ENCODE measurements around the gene ANKRD13A. TPM values are rescaled to one million over a fixed set of nuclear protein-coding genes. Genes with fewer than 3 reads are reported as not detected.

ANKRD13A gene
- total and polyA plus RNA-seq, 2 of the 13 experiments (the other 11 are each of a cell fraction or from before 2014, with no cell fraction given) = 34.1 to 41.6 TPM

GRCh38 chr12:110079477-110080400 lies 80.5 kb downstream of the ANKRD13A start (continued):
- TF ChIP-seq ZNF121 (CRISPR knock-in tag; IDR thresholded peaks at IDR 0.05) = peak; percentile 75
- no peak for TF ChIP-seq NCOR1 (IDR thresholded peaks at IDR 0.05; ENCODE audit: borderline replicate concordance, low read length)
- TF ChIP-seq HIC2 (CRISPR knock-in tag; IDR thresholded peaks at IDR 0.05; ENCODE audit: low read depth) = no peak
- peak; percentile 63; the same call in 1 of the 2 replicates for TF ChIP-seq ZNF747 (CRISPR knock-in tag; IDR thresholded peaks at IDR 0.05; ENCODE audit: borderline replicate concordance)
- no peak for TF ChIP-seq ZNF280D (CRISPR knock-in tag; IDR thresholded peaks at IDR 0.05)
- TF ChIP-seq SMYD3 (CRISPR knock-in tag; IDR thresholded peaks at IDR 0.05) = peak; percentile 63; the same call in 1 of the 2 replicates
- no peak for TF ChIP-seq STAG1 (CRISPR knock-in tag; IDR thresholded peaks at IDR 0.05)
- peak; percentile 64; the same call in 1 of the 2 replicates for TF ChIP-seq MIXL1 (CRISPR knock-in tag; IDR thresholded peaks at IDR 0.05)
- peak; percentile 53 for TF ChIP-seq BCL6 (CRISPR knock-in tag; IDR thresholded peaks at IDR 0.05)
- 0 out of 2 replicates have a peak, but pooled peaks have one; percentile 69 for TF ChIP-seq CENPBD1 (CRISPR knock-in tag; IDR thresholded peaks at IDR 0.05; ENCODE audit: borderline replicate concordance, low read depth)
- 0 out of 2 replicates have a peak, but pooled peaks have one; percentile 39 for TF ChIP-seq ZNF451 (CRISPR knock-in tag; IDR thresholded peaks at IDR 0.05)
- peak; percentile 58 for TF ChIP-seq RXRB (CRISPR knock-in tag; IDR thresholded peaks at IDR 0.05; ENCODE audit: borderline replicate concordance)
- TF ChIP-seq AHDC1 (CRISPR knock-in tag; IDR thresholded peaks at IDR 0.05; ENCODE audit: borderline replicate concordance) = no peak
- TF ChIP-seq NFYB (CRISPR knock-in tag; IDR thresholded peaks at IDR 0.05) = peak; percentile 88
- TF ChIP-seq IRF1 (CRISPR knock-in tag; IDR thresholded peaks at IDR 0.05; ENCODE audit: low read depth) = 0 out of 2 replicates have a peak, but pooled peaks have one; percentile 53

Data from HepG2 (cell line).